ENCODE data around the gene C20orf204.

- TF ChIP-seq, protein P1, sequence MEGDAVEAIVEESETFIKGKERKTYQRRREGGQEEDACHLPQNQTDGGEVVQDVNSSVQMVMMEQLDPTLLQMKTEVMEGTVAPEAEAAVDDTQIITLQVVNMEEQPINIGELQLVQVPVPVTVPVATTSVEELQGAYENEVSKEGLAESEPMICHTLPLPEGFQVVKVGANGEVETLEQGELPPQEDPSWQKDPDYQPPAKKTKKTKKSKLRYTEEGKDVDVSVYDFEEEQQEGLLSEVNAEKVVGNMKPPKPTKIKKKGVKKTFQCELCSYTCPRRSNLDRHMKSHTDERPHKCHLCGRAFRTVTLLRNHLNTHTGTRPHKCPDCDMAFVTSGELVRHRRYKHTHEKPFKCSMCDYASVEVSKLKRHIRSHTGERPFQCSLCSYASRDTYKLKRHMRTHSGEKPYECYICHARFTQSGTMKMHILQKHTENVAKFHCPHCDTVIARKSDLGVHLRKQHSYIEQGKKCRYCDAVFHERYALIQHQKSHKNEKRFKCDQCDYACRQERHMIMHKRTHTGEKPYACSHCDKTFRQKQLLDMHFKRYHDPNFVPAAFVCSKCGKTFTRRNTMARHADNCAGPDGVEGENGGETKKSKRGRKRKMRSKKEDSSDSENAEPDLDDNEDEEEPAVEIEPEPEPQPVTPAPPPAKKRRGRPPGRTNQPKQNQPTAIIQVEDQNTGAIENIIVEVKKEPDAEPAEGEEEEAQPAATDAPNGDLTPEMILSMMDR (conservative IDR thresholded peaks at IDR 0.05) = no peak; the same call in 1 of the 2 replicates
- TF ChIP-seq ZFX (IDR thresholded peaks at IDR 0.05) = no peak
These were observed 13.3 kb downstream of the C20orf204 start, which contains the start of gene SOX18 for GRCh38 chr20:64049060-64049877.

Measured in C4-2B (cell line).